ENCODE results near the gene MT1G. TPM values are rescaled to one million over a fixed set of nuclear protein-coding genes. Genes with fewer than 3 reads are reported as not detected.

The MT1G gene
- total RNA-seq, 1 experiment from 2014 or later: not detected

GRCh38 chr16:56653218-56653617, 14.6 kb downstream of the MT1G start:
- H3K9me3 Mint-ChIP-seq (ENCODE audit: low read depth, unreplicated experiment): no peaks in the 10 kb centered on the region
- H3K4me3 Mint-ChIP-seq (ENCODE audit: low read depth, unreplicated experiment): no peak overlapping the region
- intact Hi-C loops (cut with micrococcal nuclease; ENCODE audit: unreplicated experiment): no loop called here
- TF ChIP-seq, protein P1, sequence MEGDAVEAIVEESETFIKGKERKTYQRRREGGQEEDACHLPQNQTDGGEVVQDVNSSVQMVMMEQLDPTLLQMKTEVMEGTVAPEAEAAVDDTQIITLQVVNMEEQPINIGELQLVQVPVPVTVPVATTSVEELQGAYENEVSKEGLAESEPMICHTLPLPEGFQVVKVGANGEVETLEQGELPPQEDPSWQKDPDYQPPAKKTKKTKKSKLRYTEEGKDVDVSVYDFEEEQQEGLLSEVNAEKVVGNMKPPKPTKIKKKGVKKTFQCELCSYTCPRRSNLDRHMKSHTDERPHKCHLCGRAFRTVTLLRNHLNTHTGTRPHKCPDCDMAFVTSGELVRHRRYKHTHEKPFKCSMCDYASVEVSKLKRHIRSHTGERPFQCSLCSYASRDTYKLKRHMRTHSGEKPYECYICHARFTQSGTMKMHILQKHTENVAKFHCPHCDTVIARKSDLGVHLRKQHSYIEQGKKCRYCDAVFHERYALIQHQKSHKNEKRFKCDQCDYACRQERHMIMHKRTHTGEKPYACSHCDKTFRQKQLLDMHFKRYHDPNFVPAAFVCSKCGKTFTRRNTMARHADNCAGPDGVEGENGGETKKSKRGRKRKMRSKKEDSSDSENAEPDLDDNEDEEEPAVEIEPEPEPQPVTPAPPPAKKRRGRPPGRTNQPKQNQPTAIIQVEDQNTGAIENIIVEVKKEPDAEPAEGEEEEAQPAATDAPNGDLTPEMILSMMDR (IDR thresholded peaks at IDR 0.05; ENCODE audit: unreplicated experiment): no peak
- H3K36me3 Mint-ChIP-seq (ENCODE audit: insufficient read depth, unreplicated experiment): peaks cover 12% of the 10 kb centered on the region
- DNase-seq: no peak
- CTCF ChIA-PET: interaction anchor here (1.4 kb wide), 1 partner anchor 35 kb away, joined by 4 read pairs; no protein-coding TSS in a partner anchor
- peaks cover 42% of the 10 kb centered on the region for H3K27me3 Mint-ChIP-seq (ENCODE audit: unreplicated experiment)
- no peaks in the 10 kb centered on the region for H3K4me1 Mint-ChIP-seq (ENCODE audit: low read depth, unreplicated experiment)
- no TSS peak for BruUV-seq (replicated peaks)
- H3K27ac Mint-ChIP-seq (ENCODE audit: unreplicated experiment): no peak overlapping the region

DNA sequence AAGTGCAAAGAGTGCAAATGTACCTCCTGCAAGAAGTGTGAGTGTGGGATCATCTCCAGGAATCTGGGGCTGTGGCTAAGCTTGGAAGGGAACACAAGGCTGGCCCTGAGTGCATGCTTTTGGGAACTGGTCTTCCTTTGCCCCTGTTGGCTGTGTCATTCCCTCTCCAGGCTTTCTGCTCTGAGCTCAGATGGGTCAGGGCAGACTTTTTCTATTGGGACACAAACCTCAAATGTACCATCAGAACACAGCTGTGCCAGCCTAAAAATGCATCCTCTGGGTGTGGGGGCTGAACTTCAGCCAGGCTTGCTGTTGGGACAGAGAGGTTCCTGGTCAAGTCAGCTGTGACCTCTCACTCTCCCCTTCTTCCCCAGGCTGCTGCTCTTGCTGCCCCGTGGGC, 15.3 kb downstream of the MT1G start:
- CTCF ChIA-PET: interaction anchor here (1.4 kb wide), 1 partner anchor 35 kb away, joined by 4 read pairs; no protein-coding TSS in a partner anchor
- TF ChIP-seq, protein P1 (IDR thresholded peaks at IDR 0.05; ENCODE audit: unreplicated experiment): no peak
- H3K27ac Mint-ChIP-seq (ENCODE audit: unreplicated experiment): no peak overlapping the region
- BruUV-seq (replicated peaks): no TSS peak
- H3K4me1 Mint-ChIP-seq (ENCODE audit: low read depth, unreplicated experiment): no peaks in the 10 kb centered on the region
- H3K4me3 Mint-ChIP-seq (ENCODE audit: low read depth, unreplicated experiment): no peak overlapping the region
- H3K27me3 Mint-ChIP-seq (ENCODE audit: unreplicated experiment): peaks cover 48% of the 10 kb centered on the region
- no peaks in the 10 kb centered on the region for H3K9me3 Mint-ChIP-seq (ENCODE audit: low read depth, unreplicated experiment)
- no peak for DNase-seq
- H3K36me3 Mint-ChIP-seq (ENCODE audit: insufficient read depth, unreplicated experiment): peaks cover 6% of the 10 kb centered on the region
- intact Hi-C loops (cut with micrococcal nuclease; ENCODE audit: unreplicated experiment): no loop called here

- Mint-ChIP-seq H3K9me3 (ENCODE audit: low read depth, unreplicated experiment) (no peaks in the 10 kb centered on the region), H3K4me3 (ENCODE audit: low read depth, unreplicated experiment) (no peak within 1 kb of the TSS), H3K27ac (ENCODE audit: unreplicated experiment) (no peak within 1 kb of the TSS), H3K36me3 (ENCODE audit: insufficient read depth, unreplicated experiment) (no peaks in the 10 kb centered on the region), H3K4me1 (ENCODE audit: low read depth, unreplicated experiment) (no peaks in the 10 kb centered on the region), H3K27me3 (ENCODE audit: unreplicated experiment) (peaks cover 58% of the 10 kb centered on the region)
- TF ChIP-seq, protein P1 (IDR thresholded peaks at IDR 0.05; ENCODE audit: unreplicated experiment): no peak
- no TSS peak for BruUV-seq (replicated peaks)
- no peak for DNase-seq
- intact Hi-C loops (cut with micrococcal nuclease; ENCODE audit: unreplicated experiment): no loop called here
- CTCF ChIA-PET: no interaction called here
These were observed 16.3 kb downstream of the MT1G start, which contains the start of gene MT1B for GRCh38 chr16:56651586-56651985. Gene MT1B, plus strand, starts transcription at chr16:56651886. Its CDS starts 68 bp downstream, at chr16:56651954.

DNA sequence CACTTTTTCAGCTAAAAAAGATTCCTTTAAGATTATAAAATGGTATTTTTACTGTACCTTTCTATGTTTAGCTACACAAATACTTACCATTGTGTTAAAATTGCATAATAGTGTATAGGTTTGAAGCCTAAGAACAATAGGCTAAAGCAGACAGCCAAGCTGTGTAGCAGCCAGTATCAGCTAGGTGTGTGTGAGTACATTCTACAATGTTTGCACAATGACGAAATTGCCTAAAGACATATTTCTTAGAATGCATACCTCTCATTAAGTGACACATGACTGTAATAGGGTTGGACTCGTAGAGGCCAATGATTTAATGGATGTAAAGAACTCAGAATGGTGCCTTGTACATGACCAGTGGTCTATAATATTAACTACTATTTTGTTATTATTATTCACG, 18.0 kb downstream of the MT1G start:
- BruUV-seq (replicated peaks): no TSS peak
- Mint-ChIP-seq H3K4me1 (ENCODE audit: low read depth, unreplicated experiment) (no peaks in the 10 kb centered on the region), H3K27me3 (ENCODE audit: unreplicated experiment) (peaks cover 76% of the 10 kb centered on the region), H3K9me3 (ENCODE audit: low read depth, unreplicated experiment) (no peaks in the 10 kb centered on the region), H3K4me3 (ENCODE audit: low read depth, unreplicated experiment) (no peak overlapping the region), H3K27ac (ENCODE audit: unreplicated experiment) (no peak overlapping the region), H3K36me3 (ENCODE audit: insufficient read depth, unreplicated experiment) (no peaks in the 10 kb centered on the region)
- CTCF ChIA-PET: interaction anchor here (0.6 kb wide), 1 partner anchor 132 kb away, joined by 5 read pairs; no protein-coding TSS in a partner anchor
- TF ChIP-seq, protein P1 (IDR thresholded peaks at IDR 0.05; ENCODE audit: unreplicated experiment): no peak
- no peak for DNase-seq
- intact Hi-C loops (cut with micrococcal nuclease; ENCODE audit: unreplicated experiment): no loop called here
